Smooth muscle cell of trachea (primary cell): ENCODE data around the gene PROCR. TPM values are rescaled to one million over a fixed set of nuclear protein-coding genes. Genes with fewer than 3 reads are reported as not detected.

ENCODE experiments used
- total RNA-seq: library from RNA; depleted of rRNA; stranded (reverse); fragments of >200 nt; gene quantifications from 2 replicates; pipeline ENCODE4 v1.2.1, GENCODE V29; 2014

Gene PROCR
- 36.4 and 49.1 TPM in 2 replicates for total RNA-seq

GRCh38 chr20:35171753-35172433 is at the start of gene PROCR:
TSS of gene PROCR (plus strand) at chr20:35172072. CDS start at chr20:35172155, 83 bp downstream.

DNA sequence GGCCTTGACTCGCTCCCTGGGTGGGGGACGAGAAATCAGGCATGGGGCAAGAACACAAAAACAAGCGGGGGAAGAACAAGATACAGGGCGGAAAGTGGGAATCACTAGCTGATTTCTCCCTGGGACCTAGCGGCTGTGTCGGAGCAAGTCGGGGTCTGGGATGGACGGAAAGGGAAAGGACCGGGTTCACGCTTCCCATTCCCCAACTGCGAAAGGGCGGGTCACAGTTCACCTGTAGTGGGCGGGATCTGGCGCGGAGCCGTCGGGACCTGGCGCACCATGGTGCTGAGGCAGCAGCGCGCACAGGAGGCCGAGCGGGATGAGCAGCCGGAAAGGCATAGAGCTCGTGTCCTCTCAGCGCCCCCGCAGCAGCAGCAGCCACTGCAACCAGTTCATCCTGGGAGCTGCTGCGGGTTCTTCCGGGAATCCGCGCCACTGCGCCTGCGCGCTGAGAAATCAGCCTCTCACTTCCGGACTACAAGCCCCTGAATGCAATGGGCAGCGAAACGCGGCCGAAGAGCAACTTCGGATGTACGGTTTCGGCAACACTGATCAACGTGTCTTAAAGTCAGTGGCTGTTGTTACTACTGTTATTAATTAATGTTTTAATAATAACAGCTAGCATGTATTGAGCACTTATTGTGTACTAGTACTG is 24.8 kb upstream of the PROCR start, which contains the start of gene EDEM2:
TSS of gene EDEM2 (minus strand) at position 417 of the 655 bp plus-strand sequence. CDS start at position 339, 78 bp downstream.

DNA sequence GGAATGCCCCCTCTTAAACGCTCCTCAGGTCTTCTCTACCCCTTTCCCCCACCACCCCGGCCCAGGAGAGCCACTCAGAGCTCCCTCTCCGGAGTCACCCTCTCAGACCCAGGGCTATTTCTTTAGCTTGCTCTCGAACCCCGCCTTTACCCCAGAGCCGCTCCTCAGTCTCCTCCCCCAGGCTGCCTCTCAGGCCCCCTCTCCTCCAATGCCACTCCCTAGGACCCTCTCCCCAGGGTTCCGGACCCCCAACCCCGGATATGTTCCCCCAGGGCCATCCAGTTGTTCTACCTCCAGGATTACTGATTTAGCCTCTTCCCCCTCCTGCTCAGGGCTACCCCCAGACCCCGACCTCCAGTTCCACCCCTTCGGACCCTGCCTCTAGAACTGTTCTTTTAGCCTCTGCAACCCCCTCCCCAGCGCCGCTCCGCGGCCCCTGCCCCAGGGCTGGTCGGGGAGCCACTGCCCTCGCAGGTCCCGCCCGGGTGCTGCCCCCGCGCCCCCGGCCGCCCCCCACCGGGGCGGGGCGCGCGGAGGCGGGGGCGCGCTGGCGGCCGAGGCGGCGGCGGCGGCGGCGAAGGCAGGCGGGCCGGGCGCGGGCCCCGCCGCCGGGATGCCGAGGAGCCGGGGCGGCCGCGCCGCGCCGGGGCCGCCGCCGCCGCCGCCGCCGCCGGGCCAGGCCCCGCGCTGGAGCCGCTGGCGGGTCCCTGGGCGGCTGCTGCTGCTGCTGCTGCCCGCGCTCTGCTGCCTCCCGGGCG is 54.4 kb downstream of the PROCR start, which contains the start of gene MMP24:
TSS of gene MMP24 (plus strand) at position 565 of the 758 bp plus-strand sequence. CDS start at position 614, 49 bp downstream.

Other genes with a start within 250 kb of the PROCR start
- gene GSS, start 216.3 kb upstream of the PROCR start, total RNA-seq, result 74.6 and 79.8 TPM in 2 replicates
- gene MYH7B, start 216.2 kb upstream of the PROCR start, total RNA-seq, result 0.15 and 0.33 TPM in 2 replicates
- 86.2 and 90.2 TPM in 2 replicates for gene TRPC4AP, start 79.3 kb upstream of the PROCR start, total RNA-seq
- 46.5 and 82.0 TPM in 2 replicates for gene EDEM2, start 24.7 kb upstream of the PROCR start, total RNA-seq
- gene MMP24, start 54.6 kb downstream of the PROCR start, total RNA-seq, result 0.29 and 0.50 TPM in 2 replicates
- gene MMP24OS, start 106.0 kb downstream of the PROCR start, total RNA-seq, result 16.0 and 35.1 TPM in 2 replicates
- 104 and 140 TPM in 2 replicates for gene EIF6, start 112.7 kb downstream of the PROCR start, total RNA-seq
- gene FAM83C, start 120.4 kb downstream of the PROCR start, total RNA-seq, result not detected in 2 replicates
- 28.5 and 34.2 TPM in 2 replicates for gene UQCC1, start 239.9 kb downstream of the PROCR start, total RNA-seq